Calu3 (cell line): ENCODE results near the gene NPAS4. TPM values are rescaled to one million over a fixed set of nuclear protein-coding genes. Genes with fewer than 3 reads are reported as not detected.
A peak's percentile ranks its signal among the peaks of the same experiment; 100 is the strongest.

ENCODE experiments used
- BruUV-seq: library from RNA; stranded (reverse); fragments of 400-500 nt; replicated peaks from 2 replicates; lab custom pipeline; 2021; lab: Mats Ljungman, UMichigan
- CTCF ChIA-PET: fragments of 300-600 bp; sonication (Branson Sonifier 250); formaldehyde crosslinking; loops from one replicate; lab custom pipeline; 2022; ENCODE audit warnings: antibody characterized with exemption; lab: Charles Lee
- DNase-seq: peaks from one replicate; pipeline ENCODE4 v3.0.0; 2022
- H3K27ac Mint-ChIP-seq: one replicate; pipeline ENCODE4 v1.8.0; 2022; ENCODE audit warnings: mixed read lengths; ENCODE audit not compliant: unreplicated experiment
- H3K27me3 Mint-ChIP-seq: one replicate; pipeline ENCODE4 v1.8.0; 2022; ENCODE audit warnings: mixed read lengths; ENCODE audit not compliant: unreplicated experiment
- H3K36me3 Mint-ChIP-seq: one replicate; pipeline ENCODE4 v1.8.0; 2022; ENCODE audit warnings: mild to moderate bottlenecking, moderate library complexity, mixed read lengths; ENCODE audit not compliant: insufficient read depth, unreplicated experiment
- H3K4me1 Mint-ChIP-seq: one replicate; pipeline ENCODE4 v1.8.0; 2022; ENCODE audit warnings: mild to moderate bottlenecking, low read depth, mixed read lengths; ENCODE audit not compliant: unreplicated experiment
- H3K4me3 Mint-ChIP-seq: one replicate; pipeline ENCODE4 v1.8.0; 2022; ENCODE audit warnings: mild to moderate bottlenecking, low read depth, moderate library complexity, mixed read lengths; ENCODE audit not compliant: unreplicated experiment
- H3K9me3 Mint-ChIP-seq: one replicate; pipeline ENCODE4 v1.8.0; 2022; ENCODE audit warnings: low read depth, mixed read lengths; ENCODE audit not compliant: unreplicated experiment
- CTCF ChIP-seq: fragments of 200-600 bp; IDR thresholded peaks from one replicate; pipeline ENCODE4 v1.8.0; 2022; ENCODE audit warnings: antibody characterized with exemption; ENCODE audit not compliant: unreplicated experiment
- intact Hi-C: fragments of 100-400 bp; cut with micrococcal nuclease; formaldehyde crosslinking; loops from one replicate; pipeline ENCODE4 v1.10.0; 2022; ENCODE audit not compliant: unreplicated experiment
- total RNA-seq: library from RNA; stranded (reverse); gene quantifications from 2 replicates; pipeline ENCODE4 v1.2.3, GENCODE V29; 2022

NPAS4 gene
- total RNA-seq, 1 experiment from 2014 or later = not detected

- BruUV-seq = no TSS peak
- CTCF ChIA-PET = interaction anchor here (1.8 kb wide), 1 partner anchor 11 kb away, joined by 5 read pairs; no protein-coding TSS in a partner anchor
- TF ChIP-seq CTCF = no peak
- Mint-ChIP-seq H3K27me3 (peaks cover 97% of the 10 kb centered on the region), H3K36me3 (no peaks in the 10 kb centered on the region), H3K9me3 (no peaks in the 10 kb centered on the region), H3K27ac (no peak overlapping the region), H3K4me3 (no peak overlapping the region), H3K4me1 (no peaks in the 10 kb centered on the region)
- intact Hi-C loops = loop anchor here (1.0 kb wide), 1 partner anchor 23 kb away; no protein-coding TSS in a partner anchor
- no peak for DNase-seq
These were observed 13.2 kb upstream of the NPAS4 start for GRCh38 chr11:66407651-66408050.

DNA sequence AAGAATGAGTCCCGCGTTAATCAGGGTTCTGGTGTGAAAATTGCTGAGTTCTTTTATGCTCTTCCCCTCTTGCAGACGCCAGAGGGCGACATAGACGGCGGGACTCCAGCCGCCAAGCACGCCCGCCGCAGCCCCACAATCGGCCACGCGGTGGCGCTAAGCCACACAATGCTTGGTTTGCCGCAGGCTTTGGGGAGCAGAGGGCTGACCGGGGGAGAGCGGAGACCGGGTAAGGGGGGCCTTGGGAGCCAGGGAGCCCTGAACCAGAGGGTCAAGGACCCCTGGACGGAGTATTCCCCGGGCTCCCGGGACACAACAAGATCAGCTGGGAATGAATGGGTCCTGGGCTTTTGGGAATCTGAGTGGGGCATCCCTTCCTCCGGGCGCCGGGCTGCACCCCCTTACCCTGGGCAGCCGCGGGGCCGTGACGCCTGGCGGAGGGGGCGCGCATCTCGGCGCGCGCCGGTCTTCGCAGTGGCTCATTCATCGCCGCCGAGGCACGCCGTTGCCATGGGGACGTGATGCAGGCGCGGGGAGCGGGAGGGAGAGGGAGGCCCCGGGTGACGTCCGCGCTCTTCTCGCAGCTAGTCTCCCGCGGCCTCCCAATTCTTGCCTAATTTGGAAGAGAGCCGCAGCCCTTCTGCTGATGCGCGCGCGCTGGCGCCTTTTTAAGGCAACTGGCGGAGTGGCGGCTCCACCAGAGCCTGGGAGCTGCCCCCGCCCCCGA, 12.2 kb upstream of the NPAS4 start:
- Mint-ChIP-seq H3K27me3 (peaks cover 97% of the 10 kb centered on the region), H3K4me3 (peak overlapping the region; percentile 47), H3K27ac (no peak overlapping the region), H3K36me3 (no peaks in the 10 kb centered on the region), H3K4me1 (no peaks in the 10 kb centered on the region), H3K9me3 (no peaks in the 10 kb centered on the region)
- no TSS peak for BruUV-seq
- CTCF ChIA-PET = interaction anchor here (0.5 to 1.8 kb wide), 6 partner anchors 10 to 384 kb away, joined by 3 to 9 read pairs (median 4); partner anchors contain the start of genes MRPL11 and RBM4B
- peak; percentile 93 for DNase-seq
- intact Hi-C loops = loop anchor here (1.0 kb wide), 1 partner anchor 22 kb away; no protein-coding TSS in a partner anchor
- TF ChIP-seq CTCF = peak; percentile 99

DNA sequence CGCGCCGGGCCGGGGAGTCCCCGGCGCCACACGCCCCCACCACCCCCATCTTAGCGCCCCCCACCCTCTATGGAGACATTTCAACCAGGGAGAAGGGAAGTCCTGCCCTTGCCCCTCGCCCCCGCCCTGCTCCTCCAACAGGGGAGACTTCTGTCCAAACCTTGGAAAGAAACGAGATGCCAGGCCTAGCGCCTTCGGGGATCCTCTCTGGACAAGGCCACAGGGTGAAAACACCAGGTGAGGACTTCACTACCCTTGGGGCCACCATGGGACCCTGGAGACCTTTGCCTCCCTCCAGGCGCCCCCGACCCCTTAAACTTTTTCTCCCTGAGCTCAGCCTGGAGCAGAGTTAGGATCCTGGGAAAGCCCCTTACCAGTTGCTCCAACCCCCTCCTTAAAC, 11.6 kb upstream of the NPAS4 start:
- no peak overlapping the region for H3K27ac Mint-ChIP-seq
- BruUV-seq = no TSS peak
- intact Hi-C loops = no loop called here
- TF ChIP-seq CTCF = no peak
- no peak for DNase-seq
- H3K9me3 Mint-ChIP-seq = no peaks in the 10 kb centered on the region
- CTCF ChIA-PET = interaction anchor here (1.4 to 1.7 kb wide), 3 partner anchors 12 to 269 kb away, joined by 3 to 9 read pairs (median 6); partner anchors contain the start of genes MRPL11 and RBM4B
- no peak overlapping the region for H3K4me3 Mint-ChIP-seq
- no peaks in the 10 kb centered on the region for H3K36me3 Mint-ChIP-seq
- H3K4me1 Mint-ChIP-seq = no peaks in the 10 kb centered on the region
- H3K27me3 Mint-ChIP-seq = peaks cover 97% of the 10 kb centered on the region

GRCh38 chr11:66410191-66410590, 10.6 kb upstream of the NPAS4 start:
- Mint-ChIP-seq H3K36me3 (no peaks in the 10 kb centered on the region), H3K27me3 (peaks cover 97% of the 10 kb centered on the region), H3K9me3 (no peaks in the 10 kb centered on the region), H3K4me3 (no peak overlapping the region), H3K27ac (no peak overlapping the region), H3K4me1 (no peaks in the 10 kb centered on the region)
- no TSS peak for BruUV-seq
- intact Hi-C loops = no loop called here
- CTCF ChIA-PET = interaction anchor here (0.6 to 1.7 kb wide), 2 partner anchors 11 to 365 kb away, joined by 3 to 6 read pairs; no protein-coding TSS in a partner anchor
- no peak for TF ChIP-seq CTCF
- DNase-seq = no peak
